HG03342 (cell line): Measurements from ENCODE around the gene FTH1.
"Not testable (repeated sequence)": the region's sequence is repeated elsewhere in the genome, so short reads cannot be mapped to it uniquely, and the experiment has no call there.

Source experiments
- ATAC-seq: cut with Tn5 transposase; IDR thresholded peaks from one replicate; pipeline ENCODE4 v1.9.1; 2021; ENCODE audit warnings: mild to moderate bottlenecking, moderate library complexity; ENCODE audit not compliant: unreplicated experiment

The FTH1 gene

DNA sequence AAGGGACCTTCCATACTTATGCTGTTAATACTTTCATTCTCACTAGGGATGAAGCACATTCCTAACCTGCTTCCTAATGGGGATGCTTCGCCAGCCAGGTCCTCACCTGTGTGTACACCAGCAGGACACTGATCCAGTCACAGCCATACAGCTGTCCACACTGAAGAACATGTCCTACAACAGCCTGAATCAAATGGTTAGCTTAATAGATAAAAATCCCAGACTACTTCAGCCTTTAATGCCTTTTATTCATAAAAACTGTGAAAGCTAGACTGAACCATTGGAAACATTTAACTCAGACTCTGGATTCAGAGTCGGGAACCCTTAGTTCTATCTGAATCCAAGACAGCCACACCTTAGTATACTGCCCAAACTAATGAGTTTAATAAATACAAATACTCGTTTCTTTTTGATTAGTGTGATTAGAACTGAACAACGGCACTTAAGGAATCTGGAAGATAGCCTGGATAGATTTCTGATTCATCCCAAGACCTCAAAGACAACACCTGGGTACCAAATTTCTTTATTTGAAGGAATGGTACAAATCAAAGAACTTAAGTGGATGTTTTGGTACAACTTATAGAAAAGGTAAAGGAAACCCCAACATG is 3.3 kb downstream of the FTH1 start:
- no peak for ATAC-seq

- ATAC-seq, result no peak
These were observed 4.0 kb downstream of the FTH1 start for GRCh38 chr11:61963282-61964057.

DNA sequence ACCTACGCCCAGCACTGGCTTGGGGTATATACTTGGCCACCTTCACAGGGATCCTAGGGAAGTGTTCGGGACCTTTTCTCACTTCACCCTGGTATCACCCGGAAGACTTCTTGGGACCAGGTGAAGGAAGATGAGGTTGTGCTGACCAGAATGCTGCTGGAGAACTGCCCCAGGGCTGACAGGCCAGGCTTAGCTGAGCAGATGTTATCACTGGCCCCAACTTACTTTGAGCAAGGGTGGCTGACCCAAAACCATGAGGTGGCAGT is 4.5 kb downstream of the FTH1 start:
- no peak for ATAC-seq

GRCh38 chr11:61962213-61963015 is 5.0 kb downstream of the FTH1 start:
- ATAC-seq, result no peak

DNA sequence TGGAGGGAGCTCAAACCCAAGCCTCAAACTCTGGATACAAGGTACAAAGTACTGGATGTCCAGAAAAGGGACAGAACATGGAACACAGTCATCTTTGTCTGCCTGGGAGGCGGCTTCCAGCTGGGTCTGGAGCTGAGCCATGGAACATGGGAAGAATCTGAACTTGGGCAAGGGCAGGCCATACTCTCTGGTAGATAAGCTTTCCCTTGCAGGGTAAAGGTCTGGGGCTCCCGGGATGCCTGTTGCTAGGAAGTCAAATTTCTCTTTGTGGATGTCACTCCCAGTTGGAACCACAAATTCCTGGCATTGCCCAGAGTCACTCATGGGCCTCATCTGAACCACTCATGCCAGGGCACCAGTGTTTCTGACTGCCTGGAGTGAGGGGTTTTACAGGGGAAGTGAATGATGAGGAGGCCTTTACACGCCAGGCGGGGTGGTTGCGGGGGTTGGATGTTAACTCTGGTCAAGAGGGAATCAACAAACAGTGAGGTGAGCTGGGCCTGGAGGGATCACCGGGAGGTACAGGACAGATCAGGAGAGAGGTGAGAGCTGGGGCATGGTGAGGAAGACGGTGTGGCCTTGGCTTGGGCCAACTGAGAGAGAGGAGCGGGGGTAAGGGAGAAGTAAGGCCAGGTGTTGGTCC is 5.7 kb downstream of the FTH1 start:
- ATAC-seq, result no peak

DNA sequence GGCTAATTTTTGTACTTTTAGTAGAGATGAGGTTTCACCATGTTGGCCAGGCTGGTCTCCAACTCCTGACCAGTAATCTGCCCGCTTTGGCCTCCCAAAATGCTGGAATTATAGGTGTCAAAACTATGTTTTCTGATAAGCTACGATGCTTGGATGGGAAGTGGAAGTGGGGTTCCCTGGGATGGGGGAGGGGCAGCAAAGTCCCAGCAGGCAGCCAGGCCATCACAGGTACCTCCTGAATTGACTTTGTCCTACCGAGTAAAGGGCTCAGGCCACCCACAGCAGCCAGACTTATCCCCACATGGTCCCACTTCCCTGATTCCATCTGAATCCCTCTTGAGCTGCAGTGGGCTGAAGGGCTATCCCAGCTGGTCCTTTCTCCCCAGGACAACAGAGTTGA is 6.9 kb downstream of the FTH1 start:
- no peak for ATAC-seq

GRCh38 chr11:61959678-61960077 is 7.8 kb downstream of the FTH1 start:
- no peak for ATAC-seq

GRCh38 chr11:61959114-61959513 is 8.3 kb downstream of the FTH1 start:
- ATAC-seq, result no peak

DNA sequence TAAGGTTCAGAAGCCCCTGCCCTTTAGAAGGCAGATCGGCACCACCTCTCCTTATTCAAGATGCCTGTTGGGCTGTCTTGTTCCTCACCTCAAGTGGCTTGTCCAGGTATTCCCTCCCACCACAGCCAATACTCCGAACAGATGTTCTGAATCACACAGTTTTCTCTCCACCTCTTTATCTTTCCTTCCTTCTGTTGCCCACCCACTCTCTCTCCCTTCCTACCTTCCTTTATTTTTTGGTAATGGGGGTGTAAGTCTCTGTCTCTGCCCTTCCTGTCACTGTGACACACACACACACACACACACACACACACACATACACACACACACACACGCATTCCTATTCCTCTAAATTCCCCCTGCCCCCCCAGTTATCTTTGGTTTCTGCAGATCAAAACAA is 8.8 kb downstream of the FTH1 start:
- no peak for ATAC-seq

DNA sequence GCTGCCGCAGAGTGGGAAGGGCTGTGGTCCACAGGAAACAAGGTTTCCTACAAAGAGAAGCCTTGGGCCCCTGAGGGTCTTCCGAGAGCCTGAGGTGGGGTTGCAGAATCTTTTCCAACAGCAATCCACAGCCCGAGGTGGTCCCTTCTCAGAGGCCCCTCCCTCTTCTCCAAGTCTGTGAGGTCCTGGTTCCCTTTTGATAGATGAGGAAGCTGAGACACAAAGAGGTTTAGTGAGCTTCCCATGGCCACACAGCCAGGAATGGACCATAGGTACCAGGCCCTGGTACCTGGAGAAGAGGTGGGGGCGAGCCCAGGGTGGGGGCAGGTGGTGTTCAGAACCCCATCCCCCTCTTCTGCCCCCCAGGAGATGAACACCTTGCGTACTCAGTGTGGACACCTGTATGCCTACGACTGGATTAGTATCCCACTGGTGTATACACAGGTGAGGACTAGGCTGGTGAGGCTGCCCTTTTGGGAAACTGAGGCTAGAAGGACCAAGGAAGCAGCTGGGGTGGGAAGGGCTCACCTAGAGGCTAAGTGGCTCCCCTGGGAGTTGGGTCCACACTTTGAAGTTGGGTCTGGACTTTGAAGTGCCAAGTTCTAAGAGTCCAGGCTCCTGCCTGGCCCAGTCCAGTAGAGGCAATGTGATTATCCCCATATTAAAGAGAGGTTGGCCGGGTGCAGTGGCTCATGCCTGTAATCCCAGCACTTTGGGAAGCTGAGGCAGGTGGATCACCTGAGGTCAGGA is 10.2 kb downstream of the FTH1 start:
- no peak for ATAC-seq

GRCh38 chr11:61956191-61957020 is 11.0 kb downstream of the FTH1 start:
- no peak for ATAC-seq

GRCh38 chr11:61955422-61956135 is 11.9 kb downstream of the FTH1 start:
- ATAC-seq, result no peak

DNA sequence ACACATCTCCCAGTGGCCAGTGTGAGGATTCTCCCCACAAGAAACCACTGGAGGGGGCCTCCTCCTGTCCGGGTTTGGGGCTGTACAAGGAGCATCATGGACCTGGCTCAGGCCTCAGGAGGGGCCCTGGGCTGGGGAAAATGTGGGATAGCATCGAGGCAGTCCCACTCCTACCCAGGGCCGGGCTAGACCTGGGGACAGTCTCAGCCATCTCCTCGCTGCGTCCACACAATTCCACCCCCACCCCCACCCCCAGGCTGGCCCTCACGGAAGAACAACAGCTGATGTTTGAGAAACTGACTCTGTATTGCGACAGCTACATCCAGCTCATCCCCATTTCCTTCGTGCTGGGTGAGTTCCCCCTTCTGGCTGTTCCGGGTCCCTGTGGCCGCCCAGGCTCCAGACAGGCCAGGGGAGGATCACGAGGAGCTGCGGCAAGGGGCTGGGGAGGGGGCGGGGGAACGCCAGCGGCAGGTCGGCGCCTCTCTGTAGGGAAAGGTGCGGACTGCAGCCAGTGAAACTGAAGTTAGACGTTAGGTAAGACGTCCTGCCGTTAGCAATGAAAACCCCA is 12.5 kb downstream of the FTH1 start:
- ATAC-seq, result no peak

DNA sequence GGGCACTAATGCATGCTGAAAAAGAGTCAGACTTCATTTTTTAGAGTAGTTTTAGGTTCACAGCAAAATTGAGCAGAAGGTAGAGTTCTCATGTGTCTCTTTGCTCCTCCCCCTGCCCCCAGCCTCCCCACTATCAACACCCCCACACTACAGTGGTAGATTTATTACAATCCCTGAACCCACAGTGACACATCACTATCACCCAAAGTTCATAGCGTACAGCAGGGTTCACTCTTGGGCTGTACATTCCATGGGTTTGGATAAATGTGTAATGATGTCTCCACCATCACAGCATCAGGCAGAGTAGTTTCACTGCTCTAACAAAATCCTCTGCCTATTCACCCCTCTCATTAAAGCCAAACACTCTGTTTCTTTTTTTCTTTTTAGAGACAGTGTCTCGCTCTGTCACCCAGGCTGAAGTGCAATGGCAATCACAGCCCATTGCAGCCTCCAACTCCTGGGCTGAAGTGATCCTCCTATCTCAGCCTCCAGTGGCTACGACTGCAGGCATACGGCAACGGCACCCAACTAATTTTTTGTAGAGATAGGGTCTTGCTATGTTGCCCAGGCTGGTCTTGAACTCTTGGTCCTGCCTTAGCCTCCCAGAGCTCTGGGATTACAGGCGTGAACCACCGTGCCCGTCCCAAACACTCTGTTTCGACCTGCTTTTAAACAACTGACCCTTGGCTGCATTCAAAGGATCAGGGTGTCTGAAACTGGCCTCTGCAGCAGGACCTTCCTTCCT is 13.2 kb downstream of the FTH1 start:
- ATAC-seq, result no peak

GRCh38 chr11:61953632-61954031 is 13.8 kb downstream of the FTH1 start:
- ATAC-seq, result not testable (repeated sequence)

DNA sequence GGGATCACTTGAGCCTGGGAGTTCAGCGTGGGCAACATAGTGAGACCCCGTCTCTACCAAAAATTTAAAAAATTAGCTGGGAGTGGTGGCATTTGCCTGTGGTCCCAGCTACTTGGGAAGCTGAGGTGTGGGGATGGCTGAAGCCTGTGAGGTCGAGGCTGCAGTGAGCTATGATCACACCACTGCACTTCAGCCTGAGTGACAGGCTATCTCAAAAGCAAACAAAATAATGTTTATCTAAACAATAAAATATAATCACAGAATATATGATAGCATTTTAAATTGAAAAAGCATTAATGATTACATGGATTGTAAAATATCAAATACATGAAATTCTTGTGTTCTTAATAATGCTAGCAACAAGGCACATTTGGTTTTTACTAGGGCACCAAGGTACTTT is 14.6 kb downstream of the FTH1 start:
- no peak for ATAC-seq

- ATAC-seq, result no peak
These were observed 15.8 kb downstream of the FTH1 start for GRCh38 chr11:61951484-61952135.

DNA sequence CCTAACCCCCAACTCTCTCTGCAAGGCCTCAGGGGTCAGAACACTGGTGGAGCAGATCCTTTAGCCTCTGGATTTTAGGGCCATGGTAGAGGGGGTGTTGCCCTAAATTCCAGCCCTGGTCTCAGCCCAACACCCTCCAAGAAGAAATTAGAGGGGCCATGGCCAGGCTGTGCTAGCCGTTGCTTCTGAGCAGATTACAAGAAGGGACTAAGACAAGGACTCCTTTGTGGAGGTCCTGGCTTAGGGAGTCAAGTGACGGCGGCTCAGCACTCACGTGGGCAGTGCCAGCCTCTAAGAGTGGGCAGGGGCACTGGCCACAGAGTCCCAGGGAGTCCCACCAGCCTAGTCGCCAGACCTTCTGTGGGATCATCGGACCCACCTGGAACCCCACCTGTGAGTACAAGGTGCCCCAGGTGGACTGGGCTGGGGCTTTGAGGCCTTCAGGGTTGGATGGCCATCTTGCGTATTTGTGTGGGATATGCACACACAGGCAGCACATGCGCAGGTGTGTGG is 17.3 kb downstream of the FTH1 start, which contains the start of gene BEST1:
TSS of gene BEST1 (plus strand) at position 317 of the 513 bp plus-strand sequence. CDS start 1,456 bp downstream, outside the sequence.
- ATAC-seq, result no peak
